Gastroesophageal sphincter (tissue), 3 donors: ENCODE data around the gene C1orf21.

ENCODE experiments used
- CTCF ChIP-seq, 4 experiments: fragments of 200-600 bp in 2 of 4; fragments of 450-650 bp in 2 of 4; sonication (generic) in 1 of 4; IDR thresholded peaks; one replicate each; pipeline ENCODE4 v1.5.1; 2017 to 2019; ENCODE audit warnings: antibody characterized with exemption in 4 of 4, mild to moderate bottlenecking in 2 of 4, moderate library complexity in 2 of 4
- POLR2A ChIP-seq, 2 donors: fragments of 450-650 bp; IDR thresholded peaks; one replicate each; pipeline ENCODE4 v1.6.1; 2017; ENCODE audit warnings: antibody characterized with exemption in 2 of 2, mild to moderate bottlenecking in 2 of 2, moderate library complexity in 1 of 2
- POLR2AphosphoS5 ChIP-seq: sonication (generic); formaldehyde crosslinking; IDR thresholded peaks from one replicate; pipeline ENCODE4 v1.6.1; 2017; ENCODE audit warnings: antibody characterized with exemption

- TF ChIP-seq CTCF (IDR thresholded peaks at IDR 0.05) (no peak), POLR2A (IDR thresholded peaks at IDR 0.05) (no peak), POLR2AphosphoS5 (no peak)
Measured at GRCh38 chr1:184672013-184672726, 285.3 kb downstream of the C1orf21 start.
